Measurements from ENCODE around the gene ALDH2. TPM values are rescaled to one million over a fixed set of nuclear protein-coding genes. Genes with fewer than 3 reads are reported as not detected.
"Not testable (repeated sequence)": the region's sequence is repeated elsewhere in the genome, so short reads cannot be mapped to it uniquely, and the experiment has no call there.

ALDH2 gene
- total RNA-seq, 2 experiments from 2014 or later, result 6.1 to 6.2 TPM

DNA sequence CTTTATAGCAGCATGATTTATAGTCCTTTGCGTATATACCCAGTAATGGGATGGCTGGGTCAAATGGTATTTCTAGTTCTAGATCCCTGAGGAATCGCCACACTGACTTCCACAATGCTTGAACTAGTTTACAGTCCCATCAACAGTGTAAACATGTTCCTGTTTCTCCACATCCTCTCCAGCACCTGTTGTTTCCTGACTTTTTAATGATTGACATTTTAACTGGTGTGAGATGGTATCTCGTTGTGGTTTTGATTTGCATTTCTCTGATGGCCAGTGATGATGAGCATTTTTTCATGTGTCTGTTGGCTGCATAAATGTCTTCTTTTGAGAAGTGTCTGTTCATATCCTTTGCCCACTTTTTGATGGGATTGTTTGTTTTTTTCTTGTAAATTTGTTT is 62.9 kb downstream of the ALDH2 start:
- H3K27me3 Mint-ChIP-seq; H3K36me3 Mint-ChIP-seq (ENCODE audit: low read depth); CTCF ChIA-PET; intact Hi-C loops (cut with DNase I, micrococcal nuclease); H3K4me1 Mint-ChIP-seq; H3K4me3 Mint-ChIP-seq; ATAC-seq; H3K9me3 Mint-ChIP-seq (ENCODE audit: low read depth); H3K27ac Mint-ChIP-seq; DNase-seq; POLR2A ChIA-PET: not testable (repeated sequence)

DNA sequence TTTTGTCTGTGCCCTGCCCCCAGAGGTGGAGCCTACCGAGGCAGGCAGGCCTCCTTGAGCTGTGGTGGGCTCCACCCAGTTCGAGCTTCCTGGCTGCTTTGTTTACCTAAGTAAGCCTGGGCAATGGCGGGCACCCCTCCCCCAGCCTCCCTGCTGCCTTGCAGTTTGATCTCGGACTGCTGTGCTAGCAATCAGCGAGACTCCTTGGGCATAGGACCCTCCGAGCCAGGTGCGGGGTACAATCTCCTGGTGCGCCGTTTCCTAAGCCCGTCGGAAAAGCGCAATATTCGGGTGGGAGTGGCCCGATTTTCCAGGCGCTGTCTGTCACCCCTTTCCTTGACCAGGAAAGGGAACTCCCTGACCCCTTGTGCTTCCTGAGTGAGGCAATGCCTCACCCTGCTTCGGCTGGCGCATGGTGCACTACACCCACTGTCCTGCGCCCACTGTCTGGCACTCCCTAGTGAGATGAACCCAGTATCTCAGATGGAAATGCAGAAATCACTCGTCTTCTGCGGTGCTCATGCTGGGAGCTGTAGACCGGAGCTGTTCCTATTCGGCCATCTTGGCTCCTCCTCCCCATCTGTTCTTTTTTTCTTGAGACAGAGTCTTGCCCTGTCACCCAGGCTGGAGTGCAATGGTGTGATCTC is 68.1 kb downstream of the ALDH2 start:
- H3K9me3 Mint-ChIP-seq (ENCODE audit: low read depth); intact Hi-C loops (cut with DNase I, micrococcal nuclease); H3K27ac Mint-ChIP-seq; CTCF ChIA-PET; H3K4me3 Mint-ChIP-seq; POLR2A ChIA-PET; H3K27me3 Mint-ChIP-seq; ATAC-seq: not testable (repeated sequence)
- Mint-ChIP-seq H3K4me1 (peaks cover 21% of the 10 kb centered on the region), H3K36me3 (ENCODE audit: low read depth) (peaks cover 13% of the 10 kb centered on the region)
- peak; percentile 14 for DNase-seq

DNA sequence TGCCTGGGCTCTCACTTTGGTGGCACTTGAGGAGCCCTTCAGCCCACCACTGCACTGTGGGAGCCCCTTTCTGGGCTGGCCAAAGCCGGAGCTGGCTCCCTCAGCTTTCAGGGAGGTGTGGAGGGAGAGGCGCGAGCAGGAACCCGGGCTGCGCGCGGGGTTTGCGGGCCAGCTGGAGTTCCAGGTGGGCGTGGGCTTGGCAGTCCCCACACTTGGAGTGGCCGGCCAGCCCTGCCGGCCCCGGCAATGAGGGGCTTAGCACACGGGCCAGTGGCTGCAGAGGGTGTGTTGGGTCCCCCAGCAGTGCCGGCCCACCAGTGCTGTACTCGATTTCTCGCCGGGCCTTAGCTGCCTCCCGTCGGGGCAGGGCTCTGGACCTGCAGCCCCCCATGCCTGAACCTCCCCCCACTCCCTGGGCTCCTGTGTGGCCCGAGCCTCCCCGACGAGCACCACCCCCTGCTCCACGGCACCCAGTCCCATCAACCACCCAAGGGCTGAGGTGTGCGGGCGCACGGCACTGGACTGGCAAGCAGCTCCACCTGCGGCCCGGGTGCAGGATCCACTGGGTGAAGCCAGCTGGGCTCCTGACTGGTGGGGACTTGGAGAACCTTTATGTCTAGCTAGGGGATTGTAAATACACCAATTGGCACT is 68.9 kb downstream of the ALDH2 start:
- POLR2A ChIA-PET; intact Hi-C loops (cut with DNase I, micrococcal nuclease); H3K27ac Mint-ChIP-seq; H3K27me3 Mint-ChIP-seq; ATAC-seq; H3K9me3 Mint-ChIP-seq (ENCODE audit: low read depth); H3K4me3 Mint-ChIP-seq; DNase-seq: not testable (repeated sequence)
- CTCF ChIA-PET, result interaction anchor here (0.6 kb wide), 1 partner anchor 542 kb away, joined by 3 read pairs; no protein-coding TSS in a partner anchor
- Mint-ChIP-seq H3K4me1 (peaks cover 29% of the 10 kb centered on the region), H3K36me3 (ENCODE audit: low read depth) (peaks cover 21% of the 10 kb centered on the region)

GRCh38 chr12:111838353-111838752 is 71.6 kb downstream of the ALDH2 start:
- no peak overlapping the region for H3K4me3 Mint-ChIP-seq

DNA sequence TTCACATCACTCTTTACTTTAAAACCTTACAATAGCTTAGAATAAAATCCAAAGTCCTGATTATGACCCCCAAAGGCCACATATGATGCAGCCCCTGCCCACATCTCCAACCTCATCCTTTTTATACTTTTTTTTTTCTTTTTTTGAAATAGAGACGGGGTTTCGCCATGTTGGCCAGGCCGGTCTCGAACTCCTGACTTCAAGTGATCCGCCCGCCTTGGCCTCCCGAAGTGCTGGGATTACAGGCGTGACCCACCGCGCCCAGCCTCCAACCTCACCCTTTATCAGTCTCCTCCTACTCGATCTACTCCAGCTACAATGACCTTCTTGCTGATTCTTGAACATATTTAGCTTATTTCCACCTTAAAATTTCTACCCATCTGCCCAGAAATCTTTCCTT is 74.1 kb downstream of the ALDH2 start:
- Mint-ChIP-seq H3K9me3 (ENCODE audit: low read depth) (no peaks in the 10 kb centered on the region), H3K27me3 (no peaks in the 10 kb centered on the region), H3K27ac (peak overlapping the region; percentile 96), H3K4me1 (peaks cover 47% of the 10 kb centered on the region), H3K4me3 (peak overlapping the region; percentile 87), H3K36me3 (ENCODE audit: low read depth) (peaks cover 53% of the 10 kb centered on the region)
- CTCF ChIA-PET, result interaction anchor here (0.6 to 2.4 kb wide), 3 partner anchors 13 to 389 kb away, joined by 3 to 10 read pairs (median 3); no protein-coding TSS in a partner anchor
- POLR2A ChIA-PET, result interaction anchor here (0.6 kb wide), 2 partner anchors 243 to 1081 kb away, joined by 4 to 7 read pairs; no protein-coding TSS in a partner anchor
- ATAC-seq, result no peak
- peak; percentile 30 for DNase-seq
- intact Hi-C loops (cut with DNase I, micrococcal nuclease), result loop anchor here (1.0 to 5.0 kb wide), 2 partner anchors 155 to 566 kb away; partner anchors contain the start of genes ACAD10 (in 2 of the 2) and RPL6 (in 1 of the 2)

More at GRCh38 chr12:111838353-111838752, 71.6 kb downstream of the ALDH2 start:
- ChIA-PET POLR2A (no interaction called here), CTCF (no interaction called here)
- intact Hi-C loops (cut with DNase I, micrococcal nuclease), result no loop called here
- Mint-ChIP-seq H3K36me3 (ENCODE audit: low read depth) (peaks cover 32% of the 10 kb centered on the region), H3K27ac (peak overlapping the region; percentile 70), H3K9me3 (ENCODE audit: low read depth) (no peaks in the 10 kb centered on the region), H3K4me1 (peaks cover 36% of the 10 kb centered on the region), H3K27me3 (no peaks in the 10 kb centered on the region)
- ATAC-seq (no peak), DNase-seq (no peak)

DNA sequence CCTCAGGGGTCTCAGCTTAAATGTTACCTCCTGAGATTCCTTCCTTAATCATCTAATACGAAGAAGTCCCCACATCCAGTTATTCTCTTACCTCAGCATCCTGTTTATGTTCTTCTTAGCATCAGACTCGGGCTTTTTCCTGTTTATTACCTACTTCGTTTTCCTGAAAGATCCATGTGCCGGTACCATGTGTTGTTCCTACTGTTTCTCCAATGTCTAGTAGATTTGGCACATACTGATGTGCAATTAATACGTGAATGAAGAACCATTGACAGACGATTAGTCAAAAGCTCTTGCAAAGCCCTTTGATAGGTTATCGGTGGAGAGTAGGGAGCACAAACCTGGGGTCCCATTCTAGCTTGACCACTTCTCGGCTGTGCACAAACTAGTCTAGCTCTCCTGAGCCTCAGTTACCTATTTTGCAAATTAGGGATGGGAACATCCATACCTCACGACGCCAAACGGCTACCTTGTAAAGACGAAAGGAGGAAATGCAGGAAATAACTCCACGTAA is 74.6 kb downstream of the ALDH2 start:
- no peaks in the 10 kb centered on the region for H3K27me3 Mint-ChIP-seq
- peak; percentile 8 for ATAC-seq
- DNase-seq, result no peak
- H3K9me3 Mint-ChIP-seq (ENCODE audit: low read depth), result no peaks in the 10 kb centered on the region
- ChIA-PET CTCF (interaction anchor here (0.5 to 2.4 kb wide), 5 partner anchors 13 to 389 kb away, joined by 3 to 10 read pairs (median 3); no protein-coding TSS in a partner anchor), POLR2A (interaction anchor here (0.6 to 1.1 kb wide), 2 partner anchors 577 to 1081 kb away, joined by 3 to 4 read pairs; no protein-coding TSS in a partner anchor)
- peaks cover 56% of the 10 kb centered on the region for H3K36me3 Mint-ChIP-seq (ENCODE audit: low read depth)
- peak overlapping the region; percentile 87 for H3K4me3 Mint-ChIP-seq
- peaks cover 49% of the 10 kb centered on the region for H3K4me1 Mint-ChIP-seq
- intact Hi-C loops (cut with DNase I, micrococcal nuclease), result loop anchor here (1.0 to 5.0 kb wide), 2 partner anchors 155 to 566 kb away; partner anchors contain the start of genes ACAD10 (in 2 of the 2) and RPL6 (in 1 of the 2)
- H3K27ac Mint-ChIP-seq, result peak overlapping the region; percentile 96

- CTCF ChIA-PET, result interaction anchor here (0.5 to 2.4 kb wide), 4 partner anchors 29 to 280 kb away, joined by 3 to 10 read pairs (median 3); no protein-coding TSS in a partner anchor
- DNase-seq (peak; percentile 97), ATAC-seq (peak; percentile 81)
- peaks cover 50% of the 10 kb centered on the region for H3K4me1 Mint-ChIP-seq
- intact Hi-C loops (cut with DNase I, micrococcal nuclease), result loop anchor here (1.0 to 5.0 kb wide), 13 partner anchors 156 to 1295 kb away; partner anchors contain the start of genes ACAD10 (in 2 of the 2), RPL6 (in 2 of the 2), ATXN2 (in 1 of the 2) and ERP29 (in 1 of the 2)
- no peaks in the 10 kb centered on the region for H3K9me3 Mint-ChIP-seq (ENCODE audit: low read depth)
- peaks cover 62% of the 10 kb centered on the region for H3K36me3 Mint-ChIP-seq (ENCODE audit: low read depth)
- H3K4me3 Mint-ChIP-seq, result peak within 1 kb of the TSS; percentile 87
- no peaks in the 10 kb centered on the region for H3K27me3 Mint-ChIP-seq
- H3K27ac Mint-ChIP-seq, result peak within 1 kb of the TSS; percentile 96
- POLR2A ChIA-PET, result interaction anchor here (0.5 to 1.1 kb wide), 3 partner anchors 56 to 1422 kb away, joined by 3 to 5 read pairs (median 3); no protein-coding TSS in a partner anchor
These were observed 75.2 kb downstream of the ALDH2 start, which contains the start of gene MAPKAPK5 for GRCh38 chr12:111841750-111842555. Gene MAPKAPK5, plus strand, starts transcription at chr12:111842228. Its CDS starts 506 bp downstream, at chr12:111842734.

GRCh38 chr12:111842556-111843396 is 76.0 kb downstream of the ALDH2 start:
- Mint-ChIP-seq H3K27me3 (no peaks in the 10 kb centered on the region), H3K9me3 (ENCODE audit: low read depth) (no peaks in the 10 kb centered on the region), H3K4me3 (peak overlapping the region; percentile 87), H3K36me3 (ENCODE audit: low read depth) (peaks cover 69% of the 10 kb centered on the region), H3K4me1 (peaks cover 57% of the 10 kb centered on the region), H3K27ac (peak overlapping the region; percentile 94)
- POLR2A ChIA-PET, result interaction anchor here (0.5 to 1.1 kb wide), 3 partner anchors 57 to 1422 kb away, joined by 3 to 5 read pairs (median 3); no protein-coding TSS in a partner anchor
- DNase-seq, result no peak
- ATAC-seq, result peak; percentile 28
- CTCF ChIA-PET, result interaction anchor here (0.7 to 1.0 kb wide), 4 partner anchors 30 to 768 kb away, joined by 3 to 5 read pairs (median 3); no protein-coding TSS in a partner anchor
- intact Hi-C loops (cut with DNase I, micrococcal nuclease), result loop anchor here (1.0 to 5.0 kb wide), 12 partner anchors 171 to 1294 kb away; partner anchors contain the start of genes RPL6 (in 2 of the 2), ATXN2 (in 1 of the 2), ERP29 (in 1 of the 2) and HECTD4 (in 1 of the 2)

DNA sequence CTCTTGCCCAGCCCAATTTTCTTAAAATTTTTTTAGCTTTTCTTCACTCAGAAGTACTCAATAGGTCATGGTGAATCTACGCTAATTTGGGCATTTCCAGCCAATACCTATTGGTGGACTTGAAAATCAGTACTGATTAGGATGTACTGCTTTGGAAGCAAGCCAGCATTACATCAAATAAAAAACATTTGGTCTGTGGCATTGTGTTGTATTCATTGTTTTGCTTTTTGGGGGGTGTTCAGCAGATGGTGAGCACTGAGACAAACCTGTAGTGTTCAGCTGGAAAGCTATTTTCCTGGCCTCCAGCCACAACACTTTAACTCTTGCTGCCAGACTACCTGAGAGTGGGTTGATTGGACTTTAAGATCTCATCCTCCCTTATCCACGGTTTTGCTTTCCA is 79.3 kb downstream of the ALDH2 start:
- Mint-ChIP-seq H3K27me3 (no peaks in the 10 kb centered on the region), H3K9me3 (ENCODE audit: low read depth) (peaks cover 1% of the 10 kb centered on the region), H3K27ac (peak overlapping the region; percentile 47), H3K36me3 (ENCODE audit: low read depth) (peaks cover 67% of the 10 kb centered on the region), H3K4me1 (peaks cover 41% of the 10 kb centered on the region), H3K4me3 (no peak overlapping the region)
- intact Hi-C loops (cut with DNase I, micrococcal nuclease), result no loop called here
- no peak for DNase-seq
- CTCF ChIA-PET, result interaction anchor here (0.6 to 1.1 kb wide), 3 partner anchors 13 to 541 kb away, joined by 3 read pairs; no protein-coding TSS in a partner anchor
- no peak for ATAC-seq
- POLR2A ChIA-PET, result no interaction called here

DNA sequence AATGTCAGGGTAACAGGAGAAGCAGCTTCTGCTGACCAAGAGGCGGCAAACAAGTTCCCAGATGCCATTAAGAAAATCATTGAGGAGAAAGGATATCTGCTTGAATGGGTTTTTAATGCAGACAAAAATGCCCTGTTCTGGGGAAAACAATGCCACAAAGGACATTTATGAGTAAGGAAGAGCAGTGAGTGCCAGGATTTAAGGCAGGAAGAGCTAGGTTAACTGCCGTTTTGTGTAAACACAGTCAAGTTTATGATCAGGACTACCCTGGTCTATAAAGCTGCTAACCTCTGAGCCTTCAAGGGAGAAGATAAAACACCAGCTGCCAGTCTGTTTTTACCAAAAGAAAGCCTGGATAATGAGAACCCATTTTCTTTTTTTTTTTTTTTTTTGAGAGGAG is 83.8 kb downstream of the ALDH2 start:
- Mint-ChIP-seq H3K4me3 (no peak overlapping the region), H3K4me1 (peaks cover 36% of the 10 kb centered on the region), H3K27ac (no peak overlapping the region), H3K27me3 (no peaks in the 10 kb centered on the region), H3K36me3 (ENCODE audit: low read depth) (peaks cover 49% of the 10 kb centered on the region), H3K9me3 (ENCODE audit: low read depth) (peaks cover 1% of the 10 kb centered on the region)
- POLR2A ChIA-PET, result no interaction called here
- CTCF ChIA-PET, result interaction anchor here (0.6 to 1.1 kb wide), 4 partner anchors 18 to 1394 kb away, joined by 3 to 5 read pairs (median 4); no protein-coding TSS in a partner anchor
- intact Hi-C loops (cut with DNase I, micrococcal nuclease), result no loop called here
- no peak for ATAC-seq
- DNase-seq, result no peak
